GM12872 (cell line): ENCODE measurements around the gene AGBL4.
A peak's percentile ranks its signal among the peaks of the same experiment; 100 is the strongest.

Source experiments
- CTCF ChIP-seq: IDR thresholded peaks from 3 replicates; pipeline ENCODE4 v1.5.1; 2011; ENCODE audit warnings: low read depth, mild to moderate bottlenecking, low read length, moderate library complexity; ENCODE audit not compliant: insufficient read depth

AGBL4 gene

DNA sequence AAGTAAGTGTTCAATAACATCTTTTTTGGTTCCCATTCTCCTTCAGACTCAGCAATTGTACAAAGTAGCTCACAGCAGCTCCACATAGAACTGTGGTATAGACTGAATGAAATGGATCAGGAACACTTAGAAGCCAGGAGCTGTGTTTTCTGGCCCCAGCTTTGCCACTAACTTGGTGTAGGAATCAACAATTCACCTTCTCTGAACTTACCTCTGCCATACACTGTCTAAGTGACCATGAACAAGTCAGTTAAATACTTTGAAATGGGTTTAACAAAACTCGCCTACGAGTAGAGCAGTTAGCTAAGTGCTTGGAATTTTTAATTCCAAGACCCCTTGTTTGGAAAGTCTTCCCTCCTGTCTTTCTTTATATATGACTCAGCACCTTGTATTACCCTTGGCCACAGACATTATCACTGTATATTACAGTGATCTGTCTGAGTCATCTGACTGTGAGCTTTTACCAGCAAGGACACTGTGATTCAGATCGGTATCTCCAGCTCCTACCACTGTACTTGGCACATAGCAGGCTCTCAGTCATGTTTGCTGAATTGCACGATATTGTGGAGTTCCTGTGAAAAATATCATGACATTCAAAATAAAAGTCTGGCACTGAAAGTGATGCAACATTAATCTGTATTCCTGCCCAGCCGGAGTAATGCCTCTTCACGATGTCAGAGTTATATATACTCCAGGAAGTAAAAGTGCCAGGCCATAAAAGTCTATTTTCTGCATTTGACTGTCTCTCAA lies 1145.4 kb downstream of the AGBL4 start:
- no peak for TF ChIP-seq CTCF

GRCh38 chr1:48876330-48876785 lies 1147.4 kb downstream of the AGBL4 start:
- TF ChIP-seq CTCF, result no peak

- TF ChIP-seq CTCF, result no peak
These were observed 1148.0 kb downstream of the AGBL4 start for GRCh38 chr1:48875552-48876329.

DNA sequence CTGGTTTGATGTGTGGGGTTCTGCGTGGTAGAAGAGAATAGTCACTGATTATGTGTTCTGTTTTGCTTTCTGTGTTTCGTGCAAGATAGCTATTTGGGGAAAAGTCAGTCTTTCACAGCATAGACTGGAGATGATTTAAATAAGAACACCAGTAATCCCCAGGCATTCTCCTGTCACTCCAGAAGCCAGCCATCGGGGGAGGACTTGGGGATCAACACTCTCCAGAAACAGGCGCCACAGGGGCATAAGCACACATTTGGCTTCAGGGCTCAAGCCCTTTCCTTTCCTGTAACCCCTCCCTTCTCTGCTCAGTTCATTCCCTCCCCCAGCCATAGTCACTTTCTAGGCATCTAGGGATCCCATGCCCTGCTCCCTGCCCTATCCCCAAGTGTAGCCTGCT lies 1149.8 kb downstream of the AGBL4 start:
- TF ChIP-seq CTCF, result no peak

DNA sequence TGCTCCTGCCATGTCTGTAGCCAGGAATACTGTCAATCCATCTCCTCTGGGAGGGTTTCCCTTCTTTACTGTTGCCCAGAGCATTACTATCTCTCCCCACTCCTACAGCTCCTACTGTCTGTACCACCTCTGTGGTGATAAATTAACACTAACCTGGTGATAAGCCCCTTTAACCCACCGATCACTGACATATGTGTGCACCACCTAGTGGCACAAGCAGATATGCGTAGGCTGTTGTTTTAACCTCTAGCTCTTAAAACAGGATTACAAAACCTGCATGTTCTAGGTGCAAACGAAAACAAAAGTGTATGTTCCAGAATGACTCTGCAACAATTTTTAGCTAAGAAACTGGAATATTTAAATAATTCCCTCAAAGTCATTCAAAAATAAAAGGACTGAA lies 1153.2 kb downstream of the AGBL4 start:
- peak; percentile 69 for TF ChIP-seq CTCF

GRCh38 chr1:48869116-48869893 lies 1154.4 kb downstream of the AGBL4 start:
- no peak for TF ChIP-seq CTCF

DNA sequence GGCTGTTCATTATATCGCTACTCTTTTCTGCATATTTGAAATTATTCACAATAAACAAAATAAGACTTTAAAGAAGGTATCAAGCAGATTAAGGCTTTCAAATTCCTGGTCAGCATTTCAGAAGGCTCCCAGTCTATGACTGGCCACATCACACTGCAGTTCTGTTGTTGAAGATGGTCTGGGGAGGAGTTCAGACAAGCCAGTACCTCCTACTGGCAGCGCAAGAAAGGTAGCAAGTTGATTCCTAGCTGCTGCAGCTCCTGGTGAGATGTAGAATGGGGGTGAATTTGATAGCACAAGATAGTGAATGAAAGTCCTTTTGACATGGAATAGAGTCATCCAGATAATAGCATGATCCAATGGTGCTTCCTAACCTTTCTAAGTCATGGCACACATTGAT lies 1158.8 kb downstream of the AGBL4 start:
- TF ChIP-seq CTCF, result no peak
